LNCAP (cell line): ENCODE measurements around the gene DHRSX.

Experiments used
- CTCF ChIP-seq: fragments of 450-650 bp; IDR thresholded peaks from 2 replicates; pipeline ENCODE4 v1.5.1; 2017; ENCODE audit warnings: mild to moderate bottlenecking

The DHRSX gene

GRCh38 chrX:2262668-2263055 lies 238.1 kb downstream of the DHRSX start:
- TF ChIP-seq CTCF = no peak

- TF ChIP-seq CTCF = no peak
Observed at GRCh38 chrX:2261831-2262667, 238.7 kb downstream of the DHRSX start.

GRCh38 chrX:2252331-2253065 lies 248.3 kb downstream of the DHRSX start:
- TF ChIP-seq CTCF = no peak

DNA sequence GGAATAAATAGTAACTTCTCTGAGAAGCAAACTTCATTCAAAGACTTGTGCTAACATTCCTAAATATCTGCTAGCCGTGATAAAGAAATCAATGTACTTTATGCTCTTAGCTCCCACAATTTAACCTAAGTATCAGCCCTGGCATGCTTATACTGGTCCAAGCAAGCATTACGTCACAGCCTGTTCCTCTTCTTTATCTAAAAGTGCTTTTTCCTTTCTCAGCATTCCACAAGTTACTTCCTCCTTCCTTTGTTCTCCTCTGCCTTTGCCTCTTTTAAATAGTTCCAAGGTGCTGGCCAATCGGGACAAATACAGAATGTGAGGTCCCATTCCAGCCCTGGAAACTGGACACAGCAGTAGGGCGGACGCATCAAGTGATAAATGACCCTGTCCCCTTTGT lies 249.6 kb downstream of the DHRSX start:
- TF ChIP-seq CTCF = no peak

- no peak for TF ChIP-seq CTCF
Observed at GRCh38 chrX:2243913-2244460, 256.8 kb downstream of the DHRSX start.

DNA sequence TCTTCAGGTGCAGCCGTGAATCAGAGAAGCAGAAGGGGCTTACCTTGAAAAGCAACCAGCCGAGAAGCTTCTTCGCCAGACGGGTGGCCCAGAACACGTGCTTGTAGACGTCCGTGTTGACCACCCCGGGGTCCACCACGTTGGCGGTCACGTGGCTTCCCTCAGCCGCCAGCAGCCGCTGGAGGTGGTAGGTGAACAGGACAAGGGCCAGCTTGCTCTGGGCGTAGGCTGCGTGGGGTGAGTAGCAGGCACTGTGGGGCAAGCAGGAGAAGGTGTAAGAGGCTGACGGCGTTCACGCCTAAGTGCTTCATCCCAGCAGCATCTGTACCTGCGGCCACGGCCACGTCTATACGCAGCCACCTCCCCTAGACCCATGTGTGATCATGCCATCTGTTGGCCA lies 257.8 kb downstream of the DHRSX start:
- no peak for TF ChIP-seq CTCF

DNA sequence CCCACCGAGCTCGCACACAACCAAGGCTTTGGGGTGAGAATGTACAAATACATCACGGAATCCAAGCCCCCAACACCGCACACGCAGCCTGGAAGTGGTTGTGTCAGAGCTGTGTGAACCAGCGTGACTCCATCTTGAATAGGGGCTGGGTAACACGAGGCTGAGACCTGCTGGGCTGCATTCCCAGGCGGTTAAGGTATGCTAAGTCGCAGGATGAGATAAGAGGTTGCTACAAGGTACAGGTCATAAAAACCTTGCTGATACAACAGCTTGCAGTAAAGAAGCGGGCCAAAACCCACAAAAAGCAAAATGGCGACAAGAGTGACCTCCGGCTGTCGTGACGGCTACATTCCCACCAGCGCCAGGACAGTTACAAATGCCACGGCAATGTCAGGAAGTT lies 258.4 kb downstream of the DHRSX start:
- no peak for TF ChIP-seq CTCF
